Activated T-cell treated with anti-CD3 and anti-CD28 coated beads, Interleukin-2, amount 50 U/mL, for 4 hours (primary cell): ENCODE data around the gene SLC5A1. TPM values are rescaled to one million over a fixed set of nuclear protein-coding genes. Genes with fewer than 3 reads are reported as not detected.
"Not testable (repeated sequence)": the region's sequence is repeated elsewhere in the genome, so short reads cannot be mapped to it uniquely, and the experiment has no call there.

Experiments used
- ATAC-seq, 2 donors: fragments of 200-7000 bp; cut with Tn5 transposase; one replicate each; pipeline ENCODE4 v1.10.0; 2021
- DNase-seq: peaks from one replicate; pipeline ENCODE4 v3.0.0-alpha.2; 2020
- H3K27me3 Mint-ChIP-seq: one replicate; pipeline ENCODE4 v1.8.0; 2021; ENCODE audit warnings: low read depth, mixed read lengths
- H3K36me3 Mint-ChIP-seq: one replicate; pipeline ENCODE4 v1.8.0; 2022; ENCODE audit warnings: mixed read lengths; ENCODE audit not compliant: insufficient read depth
- H3K4me1 Mint-ChIP-seq: one replicate; pipeline ENCODE4 v1.8.0; 2021; ENCODE audit warnings: low read depth, mixed read lengths
- H3K4me3 Mint-ChIP-seq: one replicate; pipeline ENCODE4 v1.8.0; 2021; ENCODE audit warnings: mild to moderate bottlenecking, moderate library complexity, mixed read lengths
- H3K9me3 Mint-ChIP-seq: one replicate; pipeline ENCODE4 v1.8.0; 2021; ENCODE audit warnings: mixed read lengths
- total RNA-seq, 3 donors: library from RNA; stranded (reverse); gene quantifications; one replicate each; pipeline ENCODE4 v1.2.1, GENCODE V29; 2021

Gene SLC5A1
- total RNA-seq, 3 donors from 2014 or later = not detected

GRCh38 chr22:32097018-32097417 lies 54.0 kb downstream of the SLC5A1 start:
- H3K36me3 Mint-ChIP-seq = no peaks in the 10 kb centered on the region
- H3K27me3 Mint-ChIP-seq = peaks cover 7% of the 10 kb centered on the region
- ATAC-seq (no peak), DNase-seq (no peak)
- H3K4me1 Mint-ChIP-seq = peaks cover 13% of the 10 kb centered on the region
- no peak overlapping the region for H3K4me3 Mint-ChIP-seq
- H3K9me3 Mint-ChIP-seq = no peaks in the 10 kb centered on the region

GRCh38 chr22:32097881-32098499 lies 54.9 kb downstream of the SLC5A1 start:
- ATAC-seq = no peak
- H3K9me3 Mint-ChIP-seq = no peaks in the 10 kb centered on the region
- peaks cover 13% of the 10 kb centered on the region for H3K4me1 Mint-ChIP-seq
- H3K4me3 Mint-ChIP-seq = no peak overlapping the region
- peaks cover 10% of the 10 kb centered on the region for H3K27me3 Mint-ChIP-seq
- no peak for DNase-seq
- no peaks in the 10 kb centered on the region for H3K36me3 Mint-ChIP-seq

- Mint-ChIP-seq H3K36me3 (no peaks in the 10 kb centered on the region), H3K27me3 (peaks cover 10% of the 10 kb centered on the region), H3K9me3 (no peaks in the 10 kb centered on the region), H3K4me3 (no peak overlapping the region), H3K4me1 (no peaks in the 10 kb centered on the region)
- DNase-seq (no peak), ATAC-seq (no peak)
Observed at GRCh38 chr22:32100711-32101110, 57.6 kb downstream of the SLC5A1 start.

GRCh38 chr22:32103658-32104315 lies 60.7 kb downstream of the SLC5A1 start:
- no peak for ATAC-seq
- no peaks in the 10 kb centered on the region for H3K9me3 Mint-ChIP-seq
- H3K4me1 Mint-ChIP-seq = no peaks in the 10 kb centered on the region
- no peak for DNase-seq
- H3K4me3 Mint-ChIP-seq = no peak overlapping the region
- no peaks in the 10 kb centered on the region for H3K36me3 Mint-ChIP-seq
- peaks cover 28% of the 10 kb centered on the region for H3K27me3 Mint-ChIP-seq

- no peaks in the 10 kb centered on the region for H3K4me1 Mint-ChIP-seq
- no peak overlapping the region for H3K4me3 Mint-ChIP-seq
- no peaks in the 10 kb centered on the region for H3K36me3 Mint-ChIP-seq
- peaks cover 30% of the 10 kb centered on the region for H3K27me3 Mint-ChIP-seq
- H3K9me3 Mint-ChIP-seq = no peaks in the 10 kb centered on the region
- no peak for ATAC-seq
- DNase-seq = no peak
Observed at GRCh38 chr22:32106930-32107329, 63.9 kb downstream of the SLC5A1 start.

- Mint-ChIP-seq H3K9me3 (no peaks in the 10 kb centered on the region), H3K27me3 (peaks cover 25% of the 10 kb centered on the region), H3K4me1 (no peaks in the 10 kb centered on the region), H3K4me3 (no peak overlapping the region), H3K36me3 (no peaks in the 10 kb centered on the region)
- ATAC-seq (no peak), DNase-seq (no peak)
Observed at GRCh38 chr22:32112380-32112779, 69.3 kb downstream of the SLC5A1 start.

- no peak overlapping the region for H3K4me3 Mint-ChIP-seq
- no peaks in the 10 kb centered on the region for H3K9me3 Mint-ChIP-seq
Observed at GRCh38 chr22:32119568-32120235, 76.6 kb downstream of the SLC5A1 start.

GRCh38 chr22:32120603-32121002 lies 77.5 kb downstream of the SLC5A1 start:
- ATAC-seq = no peak
- DNase-seq = no peak
- H3K27me3 Mint-ChIP-seq = peaks cover 5% of the 10 kb centered on the region
- H3K4me1 Mint-ChIP-seq = peaks cover 16% of the 10 kb centered on the region
- no peaks in the 10 kb centered on the region for H3K9me3 Mint-ChIP-seq
- H3K4me3 Mint-ChIP-seq = no peak overlapping the region
- H3K36me3 Mint-ChIP-seq = no peaks in the 10 kb centered on the region

More at GRCh38 chr22:32119568-32120235, 76.6 kb downstream of the SLC5A1 start:
- no peak for DNase-seq
- Mint-ChIP-seq H3K27me3 (peaks cover 5% of the 10 kb centered on the region), H3K36me3 (no peaks in the 10 kb centered on the region), H3K4me1 (peaks cover 7% of the 10 kb centered on the region)
- ATAC-seq = no peak

- Mint-ChIP-seq H3K36me3 (no peaks in the 10 kb centered on the region), H3K4me3 (no peak overlapping the region), H3K27me3 (no peaks in the 10 kb centered on the region), H3K4me1 (peaks cover 16% of the 10 kb centered on the region), H3K9me3 (no peaks in the 10 kb centered on the region)
- no peak for ATAC-seq
- no peak for DNase-seq
Observed at GRCh38 chr22:32122899-32123298, 79.8 kb downstream of the SLC5A1 start.

GRCh38 chr22:32123657-32124056 lies 80.6 kb downstream of the SLC5A1 start:
- Mint-ChIP-seq H3K36me3 (no peaks in the 10 kb centered on the region), H3K4me3 (no peak overlapping the region), H3K4me1 (peaks cover 16% of the 10 kb centered on the region), H3K27me3 (no peaks in the 10 kb centered on the region), H3K9me3 (no peaks in the 10 kb centered on the region)
- no peak for ATAC-seq
- DNase-seq = no peak

GRCh38 chr22:32127904-32128303 lies 84.8 kb downstream of the SLC5A1 start:
- H3K4me3 Mint-ChIP-seq = no peak overlapping the region
- H3K4me1 Mint-ChIP-seq = peaks cover 19% of the 10 kb centered on the region
- no peaks in the 10 kb centered on the region for H3K36me3 Mint-ChIP-seq
- ATAC-seq = no peak
- no peaks in the 10 kb centered on the region for H3K9me3 Mint-ChIP-seq
- no peak for DNase-seq
- H3K27me3 Mint-ChIP-seq = peaks cover 3% of the 10 kb centered on the region

GRCh38 chr22:32130464-32130863 lies 87.4 kb downstream of the SLC5A1 start:
- ATAC-seq = no peak
- H3K9me3 Mint-ChIP-seq = no peaks in the 10 kb centered on the region

GRCh38 chr22:32132126-32132525 lies 89.1 kb downstream of the SLC5A1 start:
- H3K4me1 Mint-ChIP-seq = peaks cover 6% of the 10 kb centered on the region
- H3K9me3 Mint-ChIP-seq = no peaks in the 10 kb centered on the region

More at GRCh38 chr22:32130464-32130863, 87.4 kb downstream of the SLC5A1 start:
- H3K36me3 Mint-ChIP-seq = no peaks in the 10 kb centered on the region
- H3K27me3 Mint-ChIP-seq = peaks cover 3% of the 10 kb centered on the region
- H3K4me1 Mint-ChIP-seq = peaks cover 4% of the 10 kb centered on the region
- DNase-seq = no peak
- no peak overlapping the region for H3K4me3 Mint-ChIP-seq

GRCh38 chr22:32132783-32133182 lies 89.7 kb downstream of the SLC5A1 start:
- Mint-ChIP-seq H3K4me3 (no peak overlapping the region), H3K9me3 (no peaks in the 10 kb centered on the region), H3K27me3 (peaks cover 3% of the 10 kb centered on the region), H3K36me3 (no peaks in the 10 kb centered on the region), H3K4me1 (peaks cover 12% of the 10 kb centered on the region)
- DNase-seq = no peak
- no peak for ATAC-seq

More at GRCh38 chr22:32132126-32132525, 89.1 kb downstream of the SLC5A1 start:
- no peak for DNase-seq
- Mint-ChIP-seq H3K27me3 (peaks cover 3% of the 10 kb centered on the region), H3K4me3 (no peak overlapping the region), H3K36me3 (no peaks in the 10 kb centered on the region)
- no peak for ATAC-seq

GRCh38 chr22:32134796-32135195 lies 91.7 kb downstream of the SLC5A1 start:
- not testable (repeated sequence) for H3K9me3 Mint-ChIP-seq, DNase-seq, ATAC-seq, H3K27me3 Mint-ChIP-seq, H3K36me3 Mint-ChIP-seq, H3K4me3 Mint-ChIP-seq
- H3K4me1 Mint-ChIP-seq = peaks cover 19% of the 10 kb centered on the region
